HL-60 (cell line): Measurements from ENCODE around the gene SPAAR.

Source experiments
- DNase-seq, 2 experiments: peaks; one replicate each; pipeline ENCODE4 v3.0.0-alpha.2; 2010 to 2020; ENCODE audit warnings: low read depth in 1 of 2, low spot score in 1 of 2
- H3K27ac ChIP-seq: fragments of 250-450 bp; sonication (Bioruptor Pico); replicated peaks from 2 replicates; pipeline ENCODE4 v1.5.1; 2020; ENCODE audit warnings: mild to moderate bottlenecking, moderate library complexity
- H3K27me3 ChIP-seq: fragments of 250-450 bp; sonication (Bioruptor Pico); 2 replicates; pipeline ENCODE4 v1.5.1; 2021; ENCODE audit warnings: mild to moderate bottlenecking, moderate library complexity; ENCODE audit not compliant: insufficient read depth, poor library complexity, severe bottlenecking
- H3K4me3 ChIP-seq: replicated peaks from 2 replicates; pipeline ENCODE4 v1.5.1; 2011; ENCODE audit warnings: mild to moderate bottlenecking, control low read depth, low read length; ENCODE audit not compliant: insufficient read depth
- CTCF ChIP-seq: IDR thresholded peaks from one replicate; pipeline ENCODE4 v1.5.1; 2011; ENCODE audit warnings: low read length, control low read depth, inconsistent platforms; ENCODE audit not compliant: insufficient read depth
- GABPA ChIP-seq: IDR thresholded peaks from 2 replicates; pipeline ENCODE4 v1.6.1; 2012; ENCODE audit warnings: low read depth
- POLR2AphosphoS5 ChIP-seq: IDR thresholded peaks from 2 replicates; pipeline ENCODE4 v1.6.1; 2012; ENCODE audit warnings: low read depth
- REST ChIP-seq: IDR thresholded peaks from 2 replicates; pipeline ENCODE4 v1.6.1; 2012; ENCODE audit warnings: low read depth; ENCODE audit not compliant: insufficient replicate concordance
- SPI1 ChIP-seq: IDR thresholded peaks from 2 replicates; pipeline ENCODE4 v1.6.1; 2012; ENCODE audit warnings: low read depth, mild to moderate bottlenecking, borderline replicate concordance

SPAAR gene

GRCh38 chr9:35942286-35942685, 33.0 kb downstream of the SPAAR start:
- Histone ChIP-seq H3K27ac (no peak overlapping the region), H3K4me3 (no peak overlapping the region), H3K27me3 (no peaks in the 10 kb centered on the region)
- TF ChIP-seq SPI1: no peak
- no peak for TF ChIP-seq POLR2AphosphoS5
- TF ChIP-seq CTCF: no peak
- no peak for TF ChIP-seq GABPA
- no peak for TF ChIP-seq REST
- DNase-seq: no peak

- H3K27me3 ChIP-seq: no peaks in the 10 kb centered on the region
Measured at GRCh38 chr9:35944173-35944572, 34.9 kb downstream of the SPAAR start.

GRCh38 chr9:35944841-35945240, 35.6 kb downstream of the SPAAR start:
- Histone ChIP-seq H3K4me3 (no peak overlapping the region), H3K27ac (no peak overlapping the region), H3K27me3 (no peaks in the 10 kb centered on the region)
- TF ChIP-seq CTCF: no peak
- TF ChIP-seq GABPA: no peak
- no peak for TF ChIP-seq REST
- TF ChIP-seq POLR2AphosphoS5: no peak
- no peak for TF ChIP-seq SPI1
- DNase-seq: no peak

More at GRCh38 chr9:35944173-35944572, 34.9 kb downstream of the SPAAR start:
- Histone ChIP-seq H3K27ac (no peak overlapping the region), H3K4me3 (no peak overlapping the region)
- no peak for DNase-seq
- no peak for TF ChIP-seq SPI1
- no peak for TF ChIP-seq REST
- TF ChIP-seq POLR2AphosphoS5: no peak
- TF ChIP-seq GABPA: no peak
- no peak for TF ChIP-seq CTCF
